HFFc6 (cell line): ENCODE data around the gene RBM42. TPM values are rescaled to one million over a fixed set of nuclear protein-coding genes. Genes with fewer than 3 reads are reported as not detected.

ENCODE experiments used
- DNase-seq: peaks from one replicate; pipeline ENCODE4 v3.0.0-alpha.2; 2018
- H3K27ac Mint-ChIP-seq: 2 replicates; pipeline ENCODE4 v1.8.0; 2020; ENCODE audit warnings: mild to moderate bottlenecking, mixed read lengths
- H3K27me3 Mint-ChIP-seq: 2 replicates; pipeline ENCODE4 v1.8.0; 2021; ENCODE audit warnings: mild to moderate bottlenecking, moderate library complexity, mixed read lengths; ENCODE audit not compliant: insufficient read depth
- H3K36me3 Mint-ChIP-seq: 2 replicates; pipeline ENCODE4 v1.8.0; 2021; ENCODE audit warnings: low read depth, mixed read lengths
- H3K4me1 Mint-ChIP-seq: 2 replicates; pipeline ENCODE4 v1.8.0; 2020; ENCODE audit warnings: low read depth, mixed read lengths
- H3K4me3 Mint-ChIP-seq: 2 replicates; pipeline ENCODE4 v1.8.0; 2020; ENCODE audit warnings: mild to moderate bottlenecking, moderate library complexity, mixed read lengths
- H3K9me3 Mint-ChIP-seq: 2 replicates; pipeline ENCODE4 v1.8.0; 2020; ENCODE audit warnings: mild to moderate bottlenecking, mixed read lengths
- CTCF ChIP-seq: fragments of 200-600 bp; sonication (generic); IDR thresholded peaks from 2 replicates; pipeline ENCODE4 v1.5.0; 2021; ENCODE audit warnings: antibody characterized with exemption, mild to moderate bottlenecking
- long read RNA-seq: library from polyadenylated mRNA; unstranded; transcript quantifications from one replicate; pipeline ENCODE4 v2.0.0, GENCODE V29; 2019
- total RNA-seq, 6 experiments: library from RNA; stranded (reverse); fragmentation: NEBNext Ultra II Directional; extraction: Animal tissue kit (Norgen Biotek cat#: 25700); gene quantifications; 2 replicates in 1 of 6; 3 replicates in 5 of 6; pipeline ENCODE4 v1.2.3, GENCODE V29; 2021

RBM42 gene
- total RNA-seq: 100 to 1,000 TPM; 110 to 129 (median 120) TPM
- long read RNA-seq, transcript RBM42-201 (10 exons, 1,680 nt): major isoform, 48 of 113 reads
- long read RNA-seq, partial matches to known transcripts: 12 of 113 reads
- long read RNA-seq, other reads (novel, unspliced or antisense): 53 of 113 reads

- no peaks in the 10 kb centered on the region for H3K9me3 Mint-ChIP-seq
- H3K27me3 Mint-ChIP-seq: peaks cover 6% of the 10 kb centered on the region; the same call in 1 of the 2 replicates
- TF ChIP-seq CTCF: no peak
- DNase-seq: peak; percentile 99
- peak within 1 kb of the TSS; percentile 99 for H3K27ac Mint-ChIP-seq
- H3K4me1 Mint-ChIP-seq: peaks cover 12% of the 10 kb centered on the region
- H3K4me3 Mint-ChIP-seq: peak within 1 kb of the TSS; percentile 99
- H3K36me3 Mint-ChIP-seq: peaks cover 35% of the 10 kb centered on the region
Observed at GRCh38 chr19:35628565-35629331, at the start of gene RBM42. TSS of gene RBM42 (plus strand) at chr19:35629036. CDS start at chr19:35629154, 118 bp downstream.

DNA sequence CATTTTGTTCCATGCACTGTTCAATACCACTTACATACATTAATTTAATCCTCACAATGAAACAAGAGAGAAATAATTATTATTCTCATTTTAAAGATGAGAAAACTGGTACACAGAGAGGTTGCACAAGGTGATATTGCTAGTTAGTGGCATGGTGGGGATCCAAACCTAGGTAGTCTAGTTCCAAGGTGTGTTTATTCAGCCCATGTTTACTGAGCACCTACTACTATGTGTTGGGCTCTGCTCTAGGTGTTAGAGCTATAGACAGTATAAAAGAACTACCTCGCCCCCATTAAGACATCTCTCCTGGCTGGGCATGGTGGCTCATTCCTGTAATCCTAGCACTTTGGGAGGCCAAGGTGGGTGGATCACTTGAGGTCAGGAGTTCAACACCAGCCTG is 46.1 kb upstream of the RBM42 start:
- TF ChIP-seq CTCF: no peak
- Mint-ChIP-seq H3K4me1 (no peaks in the 10 kb centered on the region), H3K4me3 (no peak overlapping the region), H3K27me3 (peaks cover 28% of the 10 kb centered on the region), H3K27ac (no peak overlapping the region), H3K36me3 (no peaks in the 10 kb centered on the region), H3K9me3 (peaks cover 6% of the 10 kb centered on the region; the same call in 1 of the 2 replicates)
- DNase-seq: no peak

DNA sequence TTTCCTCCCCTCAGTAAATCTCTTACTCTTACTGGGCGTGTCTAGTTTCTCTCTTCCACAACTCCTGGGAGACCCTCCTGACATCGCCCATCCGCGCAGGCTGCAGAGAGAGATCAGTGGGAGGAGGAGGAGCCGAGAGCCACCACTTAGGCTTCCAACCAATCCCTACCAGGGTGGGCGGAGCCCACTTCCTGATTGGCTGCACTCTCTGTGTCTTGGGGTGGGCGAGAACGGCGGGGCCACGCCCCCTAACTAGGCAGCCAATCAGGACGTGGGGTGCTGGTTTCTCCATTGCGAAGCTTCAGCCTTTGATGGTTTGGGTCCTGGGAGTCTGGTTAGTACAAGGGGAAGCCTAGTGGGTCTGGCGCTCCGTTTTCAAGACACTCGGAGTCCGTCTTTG is 43.0 kb upstream of the RBM42 start, which contains the start of gene PMIS2:
Gene PMIS2 (plus strand): TSS at position 326 of the 400 bp plus-strand sequence. CDS start 87 bp downstream, outside the sequence.
- H3K27me3 Mint-ChIP-seq: peaks cover 28% of the 10 kb centered on the region
- no peak within 1 kb of the TSS for H3K4me3 Mint-ChIP-seq
- DNase-seq: no peak
- H3K27ac Mint-ChIP-seq: no peak within 1 kb of the TSS
- no peak for TF ChIP-seq CTCF
- 0 out of 2 replicates have a peak, but pooled peaks cover 4% of the 10 kb centered on the region for H3K9me3 Mint-ChIP-seq
- H3K4me1 Mint-ChIP-seq: no peaks in the 10 kb centered on the region
- H3K36me3 Mint-ChIP-seq: no peaks in the 10 kb centered on the region

DNA sequence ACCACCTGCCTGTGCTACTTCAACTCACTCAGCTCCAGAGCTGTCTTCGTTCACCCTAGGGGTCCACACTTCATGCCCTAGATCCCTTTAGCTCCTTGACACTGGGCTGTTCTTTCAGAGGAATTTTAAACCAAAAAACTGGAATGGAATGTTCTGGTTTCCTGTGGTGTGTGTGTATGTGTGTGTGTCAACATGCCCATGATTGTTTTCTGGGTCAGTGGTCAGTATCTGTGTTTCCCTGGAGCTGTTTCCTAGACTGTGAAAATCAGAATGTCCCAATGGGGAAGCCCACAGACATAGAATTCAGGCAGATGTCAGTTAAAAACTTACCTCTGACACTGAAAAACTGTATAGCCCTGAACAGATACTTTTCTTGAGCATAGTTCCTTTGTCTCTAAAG is 41.5 kb upstream of the RBM42 start:
- 0 out of 2 replicates have a peak, but pooled peaks cover 4% of the 10 kb centered on the region for H3K9me3 Mint-ChIP-seq
- H3K27me3 Mint-ChIP-seq: peaks cover 27% of the 10 kb centered on the region
- DNase-seq: no peak
- no peaks in the 10 kb centered on the region for H3K36me3 Mint-ChIP-seq
- TF ChIP-seq CTCF: no peak
- no peaks in the 10 kb centered on the region for H3K4me1 Mint-ChIP-seq
- H3K27ac Mint-ChIP-seq: no peak overlapping the region
- H3K4me3 Mint-ChIP-seq: no peak overlapping the region

DNA sequence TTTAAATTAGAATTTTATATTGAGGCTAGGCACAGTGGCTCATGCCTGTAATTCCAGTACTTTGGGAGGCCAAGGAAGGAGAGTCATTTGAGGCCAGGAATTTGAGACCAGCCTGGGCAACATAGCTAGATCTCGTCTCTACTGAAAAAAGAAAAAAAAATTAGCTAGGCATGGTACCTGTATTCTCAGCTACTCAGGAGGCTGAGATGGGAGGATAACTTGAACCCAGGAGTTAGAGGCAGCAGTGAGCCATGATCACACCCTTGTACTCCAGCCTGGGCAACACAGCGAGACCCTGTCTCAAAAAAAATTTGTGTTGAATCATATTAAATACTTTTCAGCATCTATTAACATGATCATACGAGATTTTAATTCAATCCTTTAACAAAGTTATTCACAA is 38.0 kb upstream of the RBM42 start:
- no peak overlapping the region for H3K4me3 Mint-ChIP-seq
- H3K4me1 Mint-ChIP-seq: no peaks in the 10 kb centered on the region
- TF ChIP-seq CTCF: no peak
- peaks cover 2% of the 10 kb centered on the region for H3K27me3 Mint-ChIP-seq
- no peak for DNase-seq
- H3K9me3 Mint-ChIP-seq: no peaks in the 10 kb centered on the region
- H3K27ac Mint-ChIP-seq: no peak overlapping the region
- H3K36me3 Mint-ChIP-seq: no peaks in the 10 kb centered on the region
